GM12874 (cell line): ENCODE results near the gene CD177.

Source experiments
- CTCF ChIP-seq: IDR thresholded peaks from 2 replicates; pipeline ENCODE4 v1.5.1; 2011; ENCODE audit warnings: low read depth, mild to moderate bottlenecking, control low read depth, low read length, moderate library complexity; ENCODE audit not compliant: insufficient read depth

The CD177 gene, protein sequence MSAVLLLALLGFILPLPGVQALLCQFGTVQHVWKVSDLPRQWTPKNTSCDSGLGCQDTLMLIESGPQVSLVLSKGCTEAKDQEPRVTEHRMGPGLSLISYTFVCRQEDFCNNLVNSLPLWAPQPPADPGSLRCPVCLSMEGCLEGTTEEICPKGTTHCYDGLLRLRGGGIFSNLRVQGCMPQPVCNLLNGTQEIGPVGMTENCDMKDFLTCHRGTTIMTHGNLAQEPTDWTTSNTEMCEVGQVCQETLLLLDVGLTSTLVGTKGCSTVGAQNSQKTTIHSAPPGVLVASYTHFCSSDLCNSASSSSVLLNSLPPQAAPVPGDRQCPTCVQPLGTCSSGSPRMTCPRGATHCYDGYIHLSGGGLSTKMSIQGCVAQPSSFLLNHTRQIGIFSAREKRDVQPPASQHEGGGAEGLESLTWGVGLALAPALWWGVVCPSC

GRCh38 chr19:43353606-43354304 lies at the start of gene CD177:
CD177 (plus strand) TSS chr19:43353686; CDS start chr19:43353715, 29 bp downstream.
- TF ChIP-seq CTCF, result no peak

DNA sequence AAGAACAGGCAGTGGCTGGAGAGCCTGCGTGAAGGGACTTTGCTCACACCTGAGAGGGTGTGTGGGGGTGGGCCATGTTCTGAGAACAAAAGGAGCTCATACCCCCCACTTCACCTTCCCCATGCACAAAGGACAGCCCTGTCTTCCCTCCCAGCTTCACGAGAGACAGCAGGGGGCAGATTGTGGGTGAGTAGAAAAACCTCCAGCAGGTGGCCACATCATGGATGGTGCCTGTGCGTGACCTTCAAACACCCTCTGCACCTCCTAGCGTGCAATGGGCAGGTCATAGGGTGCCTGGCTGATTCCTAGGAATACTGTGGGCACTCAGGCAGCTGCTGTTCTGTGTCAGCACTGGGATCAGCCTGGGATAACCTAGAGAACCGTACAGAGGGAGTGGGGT lies 47.8 kb upstream of the CD177 start:
- no peak for TF ChIP-seq CTCF

DNA sequence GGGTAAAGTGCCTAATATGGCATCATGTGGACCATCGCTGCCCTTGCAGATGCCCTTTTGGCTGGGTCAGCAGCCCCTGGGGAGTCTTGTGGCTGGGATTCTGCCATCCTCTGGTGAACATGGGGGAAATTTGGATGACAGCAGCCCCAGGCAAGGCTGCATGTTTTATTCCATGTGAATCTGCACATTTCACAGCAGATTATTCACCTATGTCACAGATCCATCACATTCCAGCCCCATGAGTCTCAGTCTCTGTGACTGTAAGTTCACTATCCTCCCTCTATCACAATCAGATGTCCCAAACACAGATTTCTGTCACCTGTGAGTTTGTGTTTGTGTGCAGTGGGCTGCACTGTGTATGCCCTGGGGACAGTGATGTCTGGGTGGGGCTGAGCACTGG lies 47.4 kb upstream of the CD177 start:
- no peak for TF ChIP-seq CTCF

DNA sequence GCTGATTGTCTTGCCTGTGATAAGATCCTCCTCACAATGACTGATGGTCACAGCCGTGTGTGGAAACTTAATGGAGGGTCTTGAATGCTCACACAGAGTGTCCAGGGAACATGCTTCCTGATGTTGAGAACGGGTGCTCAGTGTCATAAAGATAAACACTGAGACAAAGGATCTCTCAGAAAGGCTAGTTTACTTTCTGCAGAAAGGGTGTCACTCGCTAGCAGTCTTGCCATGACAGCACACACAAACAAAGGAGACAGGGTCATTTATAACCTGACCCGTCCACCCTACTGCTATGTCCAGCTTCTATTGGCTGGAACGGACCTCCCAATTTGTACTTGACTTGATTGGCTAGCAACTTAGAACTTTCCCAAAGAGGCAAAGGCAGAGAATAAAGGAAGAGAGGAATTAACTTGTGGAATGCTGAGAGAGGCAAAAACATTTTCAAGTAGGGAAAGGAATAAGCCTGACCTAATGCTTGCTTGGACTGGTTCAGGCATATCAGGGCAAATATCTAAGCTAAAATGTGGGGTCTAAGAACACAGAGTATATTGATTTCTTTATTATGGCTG lies 45.2 kb upstream of the CD177 start:
- no peak for TF ChIP-seq CTCF

DNA sequence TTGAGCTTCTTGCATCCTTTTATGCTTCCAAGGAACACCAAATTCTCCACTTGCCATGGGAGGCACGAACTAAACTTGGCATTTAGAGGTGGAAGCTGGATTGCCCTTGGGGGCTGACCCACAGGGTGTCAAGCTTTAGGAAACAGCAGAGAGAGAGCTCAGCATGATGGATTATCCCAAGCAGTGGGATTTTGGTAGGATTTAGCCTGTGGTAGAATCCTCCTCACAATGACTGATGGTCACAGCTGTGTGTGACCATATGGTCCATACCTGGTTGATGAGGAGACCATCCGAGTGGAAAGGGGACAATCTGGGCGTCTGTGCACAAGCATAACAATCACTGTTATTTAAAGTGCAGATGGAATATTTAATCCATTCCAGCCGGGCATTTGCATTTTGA lies 44.0 kb upstream of the CD177 start:
- no peak for TF ChIP-seq CTCF

DNA sequence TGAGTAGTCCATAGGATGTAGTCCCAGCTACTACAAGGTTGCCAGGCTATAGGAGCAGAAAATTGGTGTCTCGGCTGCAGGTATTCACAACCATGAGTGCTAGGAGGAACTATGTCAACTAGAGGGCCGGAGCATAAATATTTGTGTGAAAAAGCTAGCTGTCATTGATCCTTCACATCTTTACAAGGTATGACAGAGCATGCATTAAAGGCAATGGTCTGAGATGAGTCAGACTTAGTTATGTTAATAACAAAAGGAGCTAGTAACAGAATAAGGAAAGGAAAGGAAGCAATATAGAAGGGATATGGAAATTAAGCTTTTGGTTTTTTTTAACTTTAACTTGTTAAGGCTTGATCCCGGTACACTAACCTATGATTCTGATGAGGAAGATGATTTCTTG lies 43.3 kb upstream of the CD177 start:
- no peak for TF ChIP-seq CTCF

DNA sequence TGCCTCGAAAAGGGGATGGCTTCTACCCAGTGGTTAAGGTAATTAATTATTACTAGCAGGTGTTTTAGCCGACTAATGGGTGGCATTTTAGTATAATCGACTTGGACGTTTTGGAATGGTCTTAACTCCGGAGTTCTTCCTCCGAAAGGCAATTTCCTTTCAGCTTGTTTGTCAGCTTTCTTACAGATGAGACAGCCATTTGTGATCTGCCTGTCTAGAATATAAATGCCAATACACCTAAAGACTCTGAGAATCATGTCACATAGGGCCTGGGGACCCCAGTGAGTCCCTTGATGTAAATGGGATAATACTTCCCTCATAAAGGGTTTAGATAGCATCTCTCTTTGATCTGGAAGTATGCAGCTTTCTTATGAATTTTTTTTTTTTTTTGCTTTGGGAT lies 42.2 kb upstream of the CD177 start:
- no peak for TF ChIP-seq CTCF
